Cardiac muscle cell (in vitro differentiated cells and primary cell): ENCODE measurements around the gene PCYOX1L. TPM values are rescaled to one million over a fixed set of nuclear protein-coding genes. Genes with fewer than 3 reads are reported as not detected.

Experiments
- DNase-seq, 2 donors: peaks; one replicate each; pipeline versions ENCODE4 v3.0.0 to v3.0.0-alpha.2; 2010 to 2017; ENCODE audit warnings: low read depth in 1 of 2, low spot score in 1 of 2
- H3K27ac ChIP-seq: fragments of 200-600 bp; sonication (generic); 2 replicates; pipeline ENCODE4 v1.5.1; 2016
- H3K27me3 ChIP-seq: fragments of 200-600 bp; sonication (generic); 2 replicates; pipeline ENCODE4 v1.6.0; 2016; ENCODE audit warnings: control low read depth
- H3K36me3 ChIP-seq: fragments of 200-600 bp; sonication (generic); 2 replicates; pipeline ENCODE4 v1.5.1; 2016; ENCODE audit warnings: control low read depth
- H3K4me1 ChIP-seq: fragments of 200-600 bp; sonication (generic); 2 replicates; pipeline ENCODE4 v1.8.1; 2017; ENCODE audit warnings: low read depth, mild to moderate bottlenecking, mixed run types
- H3K4me3 ChIP-seq: fragments of 200-600 bp; sonication (generic); 2 replicates; pipeline ENCODE4 v1.5.1; 2016; ENCODE audit warnings: mild to moderate bottlenecking
- H3K9me3 ChIP-seq: fragments of 200-600 bp; sonication (generic); 2 replicates; pipeline ENCODE4 v1.5.1; 2017; ENCODE audit warnings: low read depth, mild to moderate bottlenecking, control low read depth
- CTCF ChIP-seq: IDR thresholded peaks from 2 replicates; pipeline ENCODE4 v1.5.1; 2012; ENCODE audit warnings: low read depth, mild to moderate bottlenecking, low read length
- polyA plus RNA-seq: library from polyadenylated mRNA; unstranded; fragments of >200 nt; fragmentation: Nextera tagmentation; extraction: Ambion mirVana; gene quantifications from 2 replicates; pipeline ENCODE4 v1.2.1, GENCODE V29; 2016
- total RNA-seq: library from RNA; depleted of rRNA; stranded (reverse); fragments of >200 nt; gene quantifications from 2 replicates; pipeline ENCODE4 v1.2.3, GENCODE V29; 2016

Gene PCYOX1L
- total and polyA plus RNA-seq, 2 experiments from 2014 or later: 15.3 to 16.1 TPM

DNA sequence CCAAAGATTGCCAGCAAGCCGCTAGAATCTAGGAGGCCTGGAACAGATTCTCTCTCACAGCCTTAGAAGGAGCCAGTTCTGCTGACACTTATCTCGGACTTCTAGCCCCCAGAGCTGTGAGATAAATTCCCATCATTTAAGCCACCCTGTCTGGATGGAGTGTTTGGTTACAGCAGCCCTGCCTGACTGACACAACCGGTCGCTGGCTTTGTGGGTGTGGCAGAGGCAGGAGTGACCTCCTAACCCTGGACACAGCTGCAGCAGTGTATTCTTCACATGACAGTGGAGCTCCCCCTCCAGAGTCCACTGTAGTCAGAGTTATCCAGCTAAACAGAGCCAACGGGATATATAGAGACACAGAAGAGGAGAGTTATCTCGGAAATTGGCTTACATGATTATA, 42.5 kb downstream of the PCYOX1L start:
- no peak overlapping the region for H3K4me3 ChIP-seq
- H3K36me3 ChIP-seq: no peaks in the 10 kb centered on the region
- H3K4me1 ChIP-seq: peaks cover 27% of the 10 kb centered on the region
- H3K27me3 ChIP-seq: no peaks in the 10 kb centered on the region
- no peaks in the 10 kb centered on the region for H3K9me3 ChIP-seq
- TF ChIP-seq CTCF: no peak
- peak overlapping the region; percentile 87 for H3K27ac ChIP-seq
- no peak for DNase-seq

- TF ChIP-seq CTCF: no peak
- Histone ChIP-seq H3K27ac (peak overlapping the region; percentile 87), H3K4me1 (peaks cover 34% of the 10 kb centered on the region), H3K9me3 (no peaks in the 10 kb centered on the region), H3K27me3 (no peaks in the 10 kb centered on the region), H3K36me3 (no peaks in the 10 kb centered on the region), H3K4me3 (no peak overlapping the region)
- no peak for DNase-seq
Observed at GRCh38 chr5:149401051-149401450, 43.2 kb downstream of the PCYOX1L start.

DNA sequence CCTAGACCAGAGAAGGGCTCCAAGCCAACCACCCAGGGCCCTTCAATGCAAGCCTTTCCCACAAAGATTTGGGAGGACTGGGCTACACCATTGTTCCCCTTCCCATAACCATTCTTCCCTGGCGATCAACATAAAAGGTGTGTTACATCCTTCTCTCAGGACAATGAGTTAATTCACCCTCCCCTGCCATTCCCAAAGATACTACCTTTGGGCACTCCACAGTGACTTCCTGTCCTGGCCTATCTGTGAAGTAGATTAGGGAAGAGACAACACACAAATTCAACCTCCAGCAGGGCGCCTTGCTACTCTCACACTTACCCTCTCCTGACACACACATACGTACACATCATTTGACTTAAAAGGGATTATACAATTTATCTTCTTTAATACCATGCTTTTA, 44.4 kb downstream of the PCYOX1L start:
- H3K4me3 ChIP-seq: no peak overlapping the region
- peaks cover 43% of the 10 kb centered on the region for H3K4me1 ChIP-seq
- H3K27ac ChIP-seq: peak overlapping the region; percentile 87
- H3K9me3 ChIP-seq: no peaks in the 10 kb centered on the region
- no peak for TF ChIP-seq CTCF
- DNase-seq: no peak
- no peaks in the 10 kb centered on the region for H3K36me3 ChIP-seq
- no peaks in the 10 kb centered on the region for H3K27me3 ChIP-seq

DNA sequence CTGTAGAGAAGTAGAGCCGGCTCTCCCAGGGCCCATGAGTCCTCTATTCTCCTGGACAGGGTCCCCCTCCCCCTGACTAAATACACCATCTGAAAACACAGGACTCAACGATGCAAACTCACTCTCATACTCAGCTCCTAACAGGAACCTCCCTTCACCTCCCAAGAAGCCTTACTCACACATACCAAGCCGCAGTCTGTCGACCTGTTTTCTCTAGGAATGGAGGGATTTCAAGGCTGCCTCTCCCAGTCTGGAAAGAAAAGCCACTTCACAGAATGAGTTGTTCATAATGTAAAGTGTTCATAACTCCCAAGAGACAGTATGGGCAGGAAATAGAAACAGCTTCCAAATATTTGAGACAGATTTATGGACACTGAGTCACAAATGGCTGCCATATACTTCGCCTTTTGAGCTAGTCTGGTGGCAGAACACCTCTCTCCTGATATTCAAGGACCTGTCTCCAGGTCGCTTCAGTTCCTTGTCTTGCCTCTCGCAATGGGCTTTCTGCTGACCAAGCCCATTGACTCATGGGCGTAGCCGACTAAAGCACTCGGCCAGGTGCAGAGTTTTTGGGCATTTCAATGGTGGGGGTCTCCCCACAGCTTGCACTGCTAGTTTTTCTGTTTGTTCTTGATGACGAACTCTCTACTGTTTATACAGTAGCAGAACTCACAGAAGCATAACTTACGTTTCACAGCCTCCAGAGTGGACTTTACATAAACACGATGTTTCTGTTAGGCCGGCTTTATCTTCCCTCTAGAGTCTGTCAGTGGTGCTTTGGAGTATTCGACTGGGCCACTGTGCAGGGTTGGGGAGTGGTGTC, 46.3 kb downstream of the PCYOX1L start:
- Histone ChIP-seq H3K4me1 (peaks cover 49% of the 10 kb centered on the region), H3K9me3 (no peaks in the 10 kb centered on the region), H3K27me3 (no peaks in the 10 kb centered on the region), H3K4me3 (no peak overlapping the region), H3K27ac (peak overlapping the region; percentile 87), H3K36me3 (no peaks in the 10 kb centered on the region)
- no peak for TF ChIP-seq CTCF
- DNase-seq: peak in 1 of 2 donors; percentile 86

- Histone ChIP-seq H3K27me3 (no peaks in the 10 kb centered on the region), H3K9me3 (no peaks in the 10 kb centered on the region), H3K27ac (peak overlapping the region; percentile 87), H3K4me3 (no peak overlapping the region), H3K4me1 (peaks cover 54% of the 10 kb centered on the region), H3K36me3 (no peaks in the 10 kb centered on the region)
- DNase-seq: peak in 1 of 2 donors; percentile 70
- no peak for TF ChIP-seq CTCF
Observed at GRCh38 chr5:149404746-149405549, 47.1 kb downstream of the PCYOX1L start.
